Ishikawa (cell line): Measurements from ENCODE around the gene PTDSS2.

ENCODE experiments used
- CEBPB ChIP-seq: IDR thresholded peaks from 2 replicates; pipeline ENCODE4 v1.6.1; 2012
- CREB1 ChIP-seq: IDR thresholded peaks from 2 replicates; pipeline ENCODE4 v1.6.1; 2012; ENCODE audit warnings: low read depth
- EGR1 ChIP-seq: IDR thresholded peaks from 2 replicates; pipeline ENCODE4 v1.6.1; 2012
- EP300 ChIP-seq: IDR thresholded peaks from 2 replicates; pipeline ENCODE4 v1.6.1; 2012; ENCODE audit warnings: borderline replicate concordance
- FOXM1 ChIP-seq: IDR thresholded peaks from 2 replicates; pipeline ENCODE4 v1.6.1; 2012; ENCODE audit warnings: low read depth, borderline replicate concordance
- NFIC ChIP-seq: IDR thresholded peaks from 2 replicates; pipeline ENCODE4 v1.6.1; 2012
- RAD21 ChIP-seq: IDR thresholded peaks from 2 replicates; pipeline ENCODE4 v1.6.1; 2012; ENCODE audit warnings: low read depth
- TAF1 ChIP-seq: IDR thresholded peaks from 2 replicates; pipeline ENCODE4 v1.6.1; 2012; ENCODE audit warnings: low read depth, mild to moderate bottlenecking
- TCF12 ChIP-seq: IDR thresholded peaks from 2 replicates; pipeline ENCODE4 v1.6.1; 2012; ENCODE audit warnings: low read depth
- TEAD4 ChIP-seq: IDR thresholded peaks from 2 replicates; pipeline ENCODE4 v1.6.1; 2012
- YY1 ChIP-seq: IDR thresholded peaks from 2 replicates; pipeline ENCODE4 v1.6.1; 2012; ENCODE audit warnings: low read depth
- ZBTB7A ChIP-seq: IDR thresholded peaks from 2 replicates; pipeline ENCODE4 v1.6.1; 2012; ENCODE audit warnings: low read depth
- TF ChIP-seq, protein P1 (sequence below): IDR thresholded peaks from 2 replicates; pipeline ENCODE4 v1.6.1; 2012; ENCODE audit warnings: low read depth, mild to moderate bottlenecking
- TF ChIP-seq, protein P2 (sequence below): IDR thresholded peaks from 2 replicates; pipeline ENCODE4 v1.6.1; 2012
- TF ChIP-seq, protein P3 (sequence below): IDR thresholded peaks from 2 replicates; pipeline ENCODE4 v1.6.1; 2012

Gene PTDSS2

DNA sequence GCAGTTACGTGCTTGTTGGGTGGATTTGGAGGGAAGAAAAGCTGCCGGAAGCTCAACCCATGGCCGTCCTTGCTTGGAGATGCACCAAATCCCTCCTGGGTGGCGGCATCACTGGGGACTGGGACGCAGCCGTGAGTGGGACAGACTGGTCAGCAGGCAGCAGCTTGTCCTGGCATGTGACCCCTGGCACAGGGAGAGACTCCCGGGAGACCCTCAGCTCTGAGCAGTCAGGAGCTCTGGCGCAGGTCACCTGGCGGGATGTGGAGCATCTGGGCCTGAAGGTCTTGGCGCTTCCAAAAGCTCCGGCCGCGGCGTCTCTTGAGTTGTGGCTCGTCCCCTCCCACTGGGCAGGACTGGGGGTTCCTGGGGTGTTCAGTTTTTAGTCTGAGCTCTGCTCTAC lies 26.3 kb downstream of the PTDSS2 start:
- TF ChIP-seq NFIC (no peak), ZBTB7A (no peak), CREB1 (no peak), YY1 (no peak), TEAD4 (no peak), RAD21 (no peak), EGR1 (no peak), TCF12 (no peak), CEBPB (no peak), TAF1 (no peak), EP300 (no peak), FOXM1 (no peak)
- TF ChIP-seq, protein P1, sequence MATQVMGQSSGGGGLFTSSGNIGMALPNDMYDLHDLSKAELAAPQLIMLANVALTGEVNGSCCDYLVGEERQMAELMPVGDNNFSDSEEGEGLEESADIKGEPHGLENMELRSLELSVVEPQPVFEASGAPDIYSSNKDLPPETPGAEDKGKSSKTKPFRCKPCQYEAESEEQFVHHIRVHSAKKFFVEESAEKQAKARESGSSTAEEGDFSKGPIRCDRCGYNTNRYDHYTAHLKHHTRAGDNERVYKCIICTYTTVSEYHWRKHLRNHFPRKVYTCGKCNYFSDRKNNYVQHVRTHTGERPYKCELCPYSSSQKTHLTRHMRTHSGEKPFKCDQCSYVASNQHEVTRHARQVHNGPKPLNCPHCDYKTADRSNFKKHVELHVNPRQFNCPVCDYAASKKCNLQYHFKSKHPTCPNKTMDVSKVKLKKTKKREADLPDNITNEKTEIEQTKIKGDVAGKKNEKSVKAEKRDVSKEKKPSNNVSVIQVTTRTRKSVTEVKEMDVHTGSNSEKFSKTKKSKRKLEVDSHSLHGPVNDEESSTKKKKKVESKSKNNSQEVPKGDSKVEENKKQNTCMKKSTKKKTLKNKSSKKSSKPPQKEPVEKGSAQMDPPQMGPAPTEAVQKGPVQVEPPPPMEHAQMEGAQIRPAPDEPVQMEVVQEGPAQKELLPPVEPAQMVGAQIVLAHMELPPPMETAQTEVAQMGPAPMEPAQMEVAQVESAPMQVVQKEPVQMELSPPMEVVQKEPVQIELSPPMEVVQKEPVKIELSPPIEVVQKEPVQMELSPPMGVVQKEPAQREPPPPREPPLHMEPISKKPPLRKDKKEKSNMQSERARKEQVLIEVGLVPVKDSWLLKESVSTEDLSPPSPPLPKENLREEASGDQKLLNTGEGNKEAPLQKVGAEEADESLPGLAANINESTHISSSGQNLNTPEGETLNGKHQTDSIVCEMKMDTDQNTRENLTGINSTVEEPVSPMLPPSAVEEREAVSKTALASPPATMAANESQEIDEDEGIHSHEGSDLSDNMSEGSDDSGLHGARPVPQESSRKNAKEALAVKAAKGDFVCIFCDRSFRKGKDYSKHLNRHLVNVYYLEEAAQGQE: no peak
- TF ChIP-seq, protein P2, sequence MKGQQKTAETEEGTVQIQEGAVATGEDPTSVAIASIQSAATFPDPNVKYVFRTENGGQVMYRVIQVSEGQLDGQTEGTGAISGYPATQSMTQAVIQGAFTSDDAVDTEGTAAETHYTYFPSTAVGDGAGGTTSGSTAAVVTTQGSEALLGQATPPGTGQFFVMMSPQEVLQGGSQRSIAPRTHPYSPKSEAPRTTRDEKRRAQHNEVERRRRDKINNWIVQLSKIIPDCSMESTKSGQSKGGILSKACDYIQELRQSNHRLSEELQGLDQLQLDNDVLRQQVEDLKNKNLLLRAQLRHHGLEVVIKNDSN: no peak
- TF ChIP-seq, protein P3, sequence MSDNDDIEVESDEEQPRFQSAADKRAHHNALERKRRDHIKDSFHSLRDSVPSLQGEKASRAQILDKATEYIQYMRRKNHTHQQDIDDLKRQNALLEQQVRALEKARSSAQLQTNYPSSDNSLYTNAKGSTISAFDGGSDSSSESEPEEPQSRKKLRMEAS: no peak

DNA sequence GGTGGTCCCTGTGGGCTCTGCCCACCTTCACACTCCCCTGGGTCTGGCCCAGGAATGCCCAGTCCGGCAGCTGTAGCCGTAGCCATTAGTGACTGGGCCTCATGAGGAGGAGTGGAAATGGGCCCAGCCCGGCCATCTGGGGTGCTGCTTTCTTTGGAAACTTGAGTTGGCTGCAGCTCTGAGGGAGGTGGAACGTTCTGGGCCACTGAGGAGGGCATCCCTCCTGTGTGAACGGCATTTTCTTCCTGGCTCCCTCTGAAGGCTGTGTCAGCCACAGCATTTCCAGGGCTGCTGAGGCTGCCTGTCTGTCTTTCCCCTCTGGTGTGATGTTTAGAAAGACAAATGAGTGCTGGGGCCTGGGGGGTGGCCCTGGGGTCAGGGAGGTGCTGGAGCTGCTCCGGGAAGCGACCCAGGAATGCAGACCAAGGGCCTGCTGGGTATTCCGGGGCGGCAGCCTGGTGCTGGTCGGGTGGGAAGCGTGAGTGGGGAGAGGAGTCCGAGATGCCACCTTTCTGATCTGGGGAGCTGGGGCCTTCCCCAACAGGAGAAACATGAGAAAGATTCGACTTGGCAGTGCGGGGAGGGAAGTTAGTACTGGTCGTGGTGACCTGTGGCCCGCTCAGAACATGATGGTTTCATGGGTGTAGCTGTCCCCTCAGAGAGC lies 27.1 kb downstream of the PTDSS2 start:
- TF ChIP-seq TEAD4: no peak
- TF ChIP-seq EP300: no peak
- TF ChIP-seq, protein P1: no peak
- TF ChIP-seq, protein P2: no peak
- TF ChIP-seq ZBTB7A: no peak
- no peak for TF ChIP-seq FOXM1
- no peak for TF ChIP-seq NFIC
- no peak for TF ChIP-seq TAF1
- TF ChIP-seq, protein P3: no peak
- TF ChIP-seq EGR1: no peak
- no peak for TF ChIP-seq RAD21
- TF ChIP-seq YY1: no peak
- no peak for TF ChIP-seq TCF12
- TF ChIP-seq CEBPB: no peak
- TF ChIP-seq CREB1: no peak

DNA sequence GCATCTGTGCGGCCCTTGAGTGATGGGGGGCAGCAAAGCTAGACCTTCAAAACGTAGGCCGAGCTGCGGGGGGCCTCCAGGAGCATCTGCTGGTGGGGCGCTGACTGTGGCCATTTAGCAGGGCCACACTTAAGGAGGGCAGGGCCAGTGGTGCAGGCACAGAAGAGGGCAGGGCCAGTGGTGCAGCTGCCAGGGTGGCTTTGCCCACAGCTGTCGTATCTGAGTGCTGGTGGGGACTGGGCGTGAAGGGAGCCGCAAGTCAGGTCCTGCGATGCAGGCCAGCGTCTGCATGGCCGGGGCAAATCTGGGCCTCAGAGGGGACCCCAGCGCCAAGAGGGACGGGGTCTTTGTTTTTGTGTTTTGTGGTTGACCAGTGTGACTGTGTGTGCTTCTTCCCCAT lies 29.2 kb downstream of the PTDSS2 start:
- no peak for TF ChIP-seq TCF12
- TF ChIP-seq CEBPB: no peak
- TF ChIP-seq, protein P3: no peak
- TF ChIP-seq, protein P1: no peak
- TF ChIP-seq FOXM1: no peak
- TF ChIP-seq, protein P2: no peak
- TF ChIP-seq TAF1: no peak
- no peak for TF ChIP-seq EP300
- TF ChIP-seq TEAD4: no peak
- no peak for TF ChIP-seq NFIC
- no peak for TF ChIP-seq CREB1
- TF ChIP-seq YY1: no peak
- no peak for TF ChIP-seq RAD21
- no peak for TF ChIP-seq ZBTB7A
- TF ChIP-seq EGR1: no peak

DNA sequence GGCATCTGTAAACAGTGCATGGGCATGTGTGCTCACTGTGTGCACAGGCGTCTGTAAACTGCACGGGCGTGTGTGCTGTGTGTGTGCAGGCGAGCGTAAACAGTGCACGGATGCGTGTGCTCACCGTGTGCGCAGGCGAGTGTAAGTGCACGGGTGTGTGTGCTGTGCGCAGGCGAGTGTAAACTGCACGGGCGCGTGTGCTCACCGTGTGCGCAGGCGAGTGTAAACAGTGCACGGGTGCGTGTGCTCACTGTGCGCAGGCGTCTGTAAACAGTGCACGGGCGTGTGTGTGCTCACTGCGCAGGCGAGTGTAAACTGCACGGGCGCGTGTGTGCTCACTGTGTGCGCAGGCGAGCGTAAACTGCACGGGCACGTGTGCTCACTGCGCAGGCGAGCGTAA lies 34.5 kb downstream of the PTDSS2 start:
- no peak for TF ChIP-seq RAD21
- TF ChIP-seq TAF1: no peak
- no peak for TF ChIP-seq NFIC
- TF ChIP-seq CREB1: no peak
- no peak for TF ChIP-seq FOXM1
- TF ChIP-seq, protein P3: no peak
